GM19351 (cell line): Measurements from ENCODE around the gene POLN.
"Not testable (repeated sequence)": the region's sequence is repeated elsewhere in the genome, so short reads cannot be mapped to it uniquely, and the experiment has no call there.

ENCODE experiments used
- ATAC-seq: cut with Tn5 transposase; IDR thresholded peaks from one replicate; pipeline ENCODE4 v1.9.1; 2021; ENCODE audit warnings: mild to moderate bottlenecking, moderate library complexity; ENCODE audit not compliant: unreplicated experiment

POLN gene

DNA sequence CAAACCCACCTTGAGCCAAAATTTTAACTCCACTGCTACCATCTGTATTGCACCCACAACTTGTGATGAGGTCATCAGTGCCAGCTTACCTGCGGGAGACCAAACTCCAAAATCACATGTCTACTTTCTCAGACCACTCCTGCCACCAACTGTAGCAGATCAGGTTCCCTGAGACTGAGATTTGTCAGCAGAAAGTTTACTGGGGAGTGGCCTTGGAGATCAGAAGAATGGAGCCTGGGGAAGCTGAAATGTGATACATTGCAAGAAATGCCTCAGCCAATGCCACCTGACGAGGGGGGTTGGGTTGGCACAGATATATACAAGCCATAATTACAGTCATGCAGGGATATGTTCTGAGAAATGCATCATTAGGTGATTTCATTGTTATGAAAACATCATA, 19.1 kb downstream of the POLN start:
- ATAC-seq, result no peak

DNA sequence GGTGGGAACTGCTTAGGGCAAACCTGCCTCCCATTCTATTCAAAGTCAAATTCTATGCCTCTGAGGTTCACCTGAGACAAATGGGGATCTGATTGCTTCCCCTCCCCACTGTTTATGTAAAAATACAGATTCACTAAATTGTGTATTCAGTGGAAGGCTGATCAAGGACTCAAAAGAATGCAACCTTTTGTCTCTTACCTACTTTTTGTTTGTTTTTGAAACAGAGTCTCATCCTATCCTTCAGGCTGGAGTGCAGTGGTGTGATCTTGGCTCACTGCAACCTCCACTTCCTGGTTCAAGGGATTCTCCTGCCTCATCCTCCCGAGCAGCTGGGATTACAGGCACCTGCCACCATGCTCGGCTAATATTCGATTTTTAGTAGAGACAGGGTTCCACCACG, 20.5 kb downstream of the POLN start:
- not testable (repeated sequence) for ATAC-seq

DNA sequence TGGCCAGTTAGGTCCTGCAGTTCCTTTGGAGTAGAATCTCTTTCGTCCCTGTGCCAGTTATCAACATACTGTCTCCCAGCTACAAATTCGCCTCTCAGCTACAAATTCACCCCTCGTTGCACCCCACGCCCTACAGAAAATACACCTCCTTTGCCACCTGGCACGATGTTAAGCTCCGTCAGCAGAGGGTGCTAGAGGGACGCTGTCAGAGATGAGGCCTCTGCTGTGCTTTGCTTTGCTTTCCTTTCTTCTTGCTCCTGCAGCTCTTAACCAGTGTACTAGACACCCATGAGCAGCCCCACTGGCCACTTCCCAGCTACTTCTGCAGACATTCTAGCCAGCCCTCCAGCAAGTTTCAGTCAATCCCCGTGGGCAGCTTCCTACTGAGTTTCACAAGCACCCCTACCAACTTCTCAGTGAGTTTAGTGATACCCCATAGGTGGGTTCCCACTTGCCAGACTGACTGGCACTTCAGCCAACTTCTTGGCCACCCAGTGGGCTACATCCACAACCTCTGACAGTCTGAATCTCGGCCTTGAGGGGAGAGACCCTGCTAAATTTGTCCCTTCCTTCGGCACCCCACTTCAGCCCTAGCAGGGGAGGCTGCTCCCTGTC, 21.8 kb downstream of the POLN start:
- ATAC-seq, result peak; percentile 68

DNA sequence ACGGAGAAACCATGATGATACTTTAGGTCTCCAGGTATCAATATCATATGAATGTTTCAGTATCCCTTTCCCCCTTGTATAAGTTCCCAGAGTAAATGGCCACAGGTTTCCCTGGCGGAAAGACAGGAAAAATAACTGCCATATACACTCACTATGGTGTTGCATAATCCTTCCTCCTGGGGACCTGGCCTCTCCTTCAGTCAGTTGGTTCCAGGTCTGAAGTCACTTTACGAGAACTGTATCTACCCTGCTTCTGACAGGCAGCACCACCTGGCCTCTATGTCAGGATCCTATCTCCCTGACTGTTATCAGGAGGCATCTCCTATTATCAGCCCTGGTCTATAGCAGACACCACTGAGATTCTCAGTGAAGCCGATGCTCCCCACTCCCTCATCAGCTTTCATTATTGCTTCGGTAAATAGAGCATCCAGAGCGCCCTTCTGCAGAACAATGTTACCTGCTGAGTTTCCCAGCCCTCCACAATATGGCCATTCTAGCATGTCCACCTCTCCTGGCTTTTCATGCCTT, 22.6 kb downstream of the POLN start:
- ATAC-seq, result no peak

DNA sequence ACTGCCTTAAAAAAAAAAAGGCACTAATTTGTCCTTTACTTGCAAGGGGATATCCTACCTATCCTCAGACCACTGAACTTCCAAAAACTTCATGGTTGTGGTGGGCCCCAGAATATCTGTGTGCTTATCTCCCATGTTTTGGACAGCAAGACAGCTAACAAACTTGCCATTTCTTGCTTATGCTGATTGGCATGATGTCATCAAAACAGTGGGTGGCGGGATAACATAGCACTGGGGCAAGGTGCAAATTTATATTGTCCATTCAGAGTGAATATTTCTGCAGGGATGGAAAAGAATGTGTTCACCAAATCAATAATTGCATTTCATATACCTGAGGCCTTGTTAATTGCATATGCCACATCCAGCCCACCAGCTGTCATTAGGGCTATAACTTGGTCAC, 23.5 kb downstream of the POLN start:
- ATAC-seq, result no peak

DNA sequence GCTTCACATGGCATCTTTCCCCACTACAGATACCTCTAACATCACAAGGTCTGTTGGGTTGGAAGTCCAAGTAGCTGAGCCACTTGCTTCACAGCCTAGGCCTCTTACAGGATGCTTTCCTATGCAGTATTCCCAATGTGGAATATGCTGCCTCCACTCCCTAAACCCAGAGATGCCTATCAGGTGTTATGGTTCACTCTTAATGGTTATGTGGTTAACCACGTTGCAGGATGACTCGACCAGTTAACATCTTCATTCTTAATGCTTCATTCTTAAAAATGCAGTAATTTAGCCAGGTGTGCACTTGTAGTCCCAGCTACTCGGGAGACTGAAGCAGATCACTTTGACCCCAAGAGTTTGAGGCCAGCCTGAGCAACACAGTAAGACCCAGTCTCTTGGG, 24.2 kb downstream of the POLN start:
- no peak for ATAC-seq

DNA sequence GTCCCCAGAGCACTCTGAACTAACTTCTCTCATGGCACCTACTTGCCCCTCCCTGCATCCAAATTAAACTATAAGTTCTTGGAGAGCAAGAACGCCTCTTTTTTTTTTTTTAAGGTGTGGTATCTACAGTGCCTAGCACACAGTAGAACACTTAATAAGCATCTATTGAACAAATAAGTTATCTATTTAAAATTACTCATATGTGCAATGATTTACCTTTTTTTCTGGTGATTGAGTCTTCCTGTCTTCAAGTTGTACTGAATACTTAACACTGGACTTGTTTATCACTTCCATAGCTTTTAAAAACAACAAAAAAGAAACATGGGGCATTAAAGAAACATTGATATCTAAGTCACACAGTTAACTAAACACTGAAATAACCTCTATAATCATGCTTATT, 29.1 kb downstream of the POLN start:
- ATAC-seq, result no peak

DNA sequence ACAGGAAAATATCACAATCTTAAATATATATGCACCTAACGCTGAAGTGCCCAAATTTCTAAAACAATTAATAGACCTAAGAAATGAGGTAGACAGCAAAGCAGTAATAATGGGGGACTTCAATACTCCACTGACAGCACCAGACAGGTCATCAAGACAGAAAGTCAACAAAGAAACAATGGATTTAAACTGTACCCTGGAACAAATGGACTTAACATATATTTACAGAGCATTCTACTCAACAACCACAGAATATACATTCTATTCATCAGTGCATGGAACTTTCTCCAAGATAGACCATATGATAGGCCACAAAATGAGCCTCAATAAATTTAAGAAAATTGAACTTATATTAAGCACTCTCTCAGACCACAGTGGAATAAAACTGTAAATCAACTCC, 39.1 kb downstream of the POLN start:
- not testable (repeated sequence) for ATAC-seq

DNA sequence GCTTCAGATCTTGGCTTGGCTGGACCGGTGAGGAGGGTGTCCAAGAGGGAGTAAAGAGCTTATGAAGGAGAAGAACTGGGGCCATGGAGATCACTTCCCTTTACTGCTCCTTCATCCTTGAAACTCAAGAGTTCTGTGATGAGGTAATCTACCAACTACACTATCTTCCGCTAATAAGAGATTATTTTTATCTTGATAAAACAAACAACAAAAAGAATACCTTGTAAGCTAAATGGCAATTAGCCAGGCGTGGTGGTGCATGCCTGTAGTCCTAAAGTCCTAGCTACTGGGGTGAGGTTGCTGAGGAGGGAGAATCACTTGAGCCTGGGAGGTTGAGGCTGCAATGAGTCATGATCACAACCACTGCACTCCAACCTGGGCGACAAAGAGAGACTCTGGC, 47.4 kb downstream of the POLN start:
- no peak for ATAC-seq

DNA sequence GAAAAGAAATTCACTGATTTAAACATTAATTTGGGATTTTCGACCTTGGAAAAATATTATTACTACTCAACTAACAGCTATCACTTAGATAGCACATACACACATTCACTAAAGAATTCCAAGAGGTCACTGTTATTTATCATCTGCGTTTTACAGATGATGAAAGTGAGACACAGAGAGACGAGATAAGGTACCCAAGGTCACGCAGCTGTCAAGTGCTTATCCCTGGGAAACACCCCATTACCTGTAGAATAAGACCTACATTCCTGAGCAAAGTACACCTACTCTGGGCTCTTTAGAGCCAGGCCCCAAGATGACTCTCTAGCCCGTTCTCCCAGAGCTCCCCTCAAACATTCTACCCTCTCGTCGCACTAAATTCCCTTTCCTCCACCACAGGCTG, 48.6 kb downstream of the POLN start:
- ATAC-seq, result no peak

DNA sequence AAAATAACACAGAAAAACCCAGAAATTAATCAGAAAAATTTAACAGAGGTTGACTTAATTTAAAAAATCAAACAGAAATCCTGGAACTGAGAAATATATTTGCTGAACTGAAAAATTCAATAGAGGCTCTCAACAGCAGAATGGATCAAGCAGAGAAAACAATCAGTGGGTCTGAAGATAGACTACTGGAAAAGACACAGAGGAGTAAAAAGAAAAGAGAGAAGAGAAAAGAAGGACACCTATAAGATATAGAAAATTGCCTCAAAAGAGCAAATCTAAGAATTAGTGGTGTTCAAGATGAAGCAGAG, 55.1 kb downstream of the POLN start:
- no peak for ATAC-seq

DNA sequence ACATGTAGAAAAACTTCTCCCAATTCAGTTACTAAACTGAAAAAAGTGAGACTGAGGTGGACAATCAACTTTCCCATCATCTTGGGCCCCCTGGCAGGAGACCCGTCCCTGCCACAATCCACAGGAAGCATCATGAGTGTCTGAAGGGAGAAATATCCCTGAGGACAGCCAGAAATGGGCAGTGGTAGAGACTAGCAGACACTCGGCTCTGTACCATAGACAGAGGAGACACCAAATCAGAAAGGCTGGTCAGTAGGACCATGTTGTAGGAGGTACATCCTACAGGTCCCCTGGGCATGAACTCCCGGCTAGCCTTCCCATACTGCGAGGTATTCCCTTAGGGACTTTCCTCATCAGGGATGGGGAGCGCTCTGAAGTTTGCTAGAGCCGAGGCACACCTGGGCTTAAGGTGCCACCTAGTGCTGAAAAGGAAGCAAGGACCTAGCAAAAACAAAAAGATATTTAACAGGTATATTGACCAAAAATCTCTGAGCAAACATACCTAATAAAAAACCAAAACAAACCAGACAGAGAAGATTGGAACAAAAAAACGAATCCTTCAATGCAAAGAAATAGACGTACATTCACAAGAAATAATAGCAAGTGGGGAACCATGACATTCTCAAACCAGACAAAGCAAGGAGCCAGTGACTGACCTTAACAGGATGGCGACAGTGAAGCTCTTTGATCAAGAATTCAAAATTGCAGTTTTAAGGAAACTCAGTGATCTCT, 55.6 kb downstream of the POLN start:
- no peak for ATAC-seq

DNA sequence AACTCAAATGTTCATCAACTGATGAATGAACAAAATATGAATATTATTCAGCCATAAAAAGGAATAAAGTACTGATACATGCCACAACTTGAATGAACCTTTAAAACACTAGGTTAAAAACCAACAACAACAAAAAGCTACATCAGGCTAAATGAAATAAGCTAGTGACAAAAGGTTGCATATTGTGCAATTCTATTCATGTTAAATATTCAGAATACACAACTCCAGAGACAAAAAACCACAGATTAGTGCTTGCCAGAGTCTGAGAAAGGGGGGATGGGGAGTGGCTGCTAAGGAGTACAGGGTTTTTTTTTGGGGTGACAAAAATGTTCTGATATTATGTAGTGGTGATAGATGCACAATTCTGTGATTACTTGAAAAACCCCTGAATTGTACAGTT, 58.5 kb downstream of the POLN start:
- no peak for ATAC-seq

DNA sequence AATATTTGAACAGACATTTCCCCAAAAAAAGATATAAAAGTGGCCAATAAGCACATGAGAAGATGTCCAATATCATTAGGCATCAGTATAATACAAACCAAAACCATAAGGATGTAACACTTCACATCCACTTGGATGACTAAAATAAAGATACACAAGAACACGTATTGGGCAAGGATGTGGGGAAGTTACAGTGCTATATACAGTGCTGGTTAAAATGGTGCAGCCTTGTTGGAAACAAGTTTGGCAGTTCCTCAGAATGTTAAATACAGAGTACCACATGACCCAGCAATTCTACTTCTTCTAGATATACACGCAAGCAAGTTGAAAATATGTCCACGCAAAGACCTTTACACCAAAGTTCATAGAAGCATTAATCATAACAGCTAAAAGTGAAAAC, 58.9 kb downstream of the POLN start:
- no peak for ATAC-seq

DNA sequence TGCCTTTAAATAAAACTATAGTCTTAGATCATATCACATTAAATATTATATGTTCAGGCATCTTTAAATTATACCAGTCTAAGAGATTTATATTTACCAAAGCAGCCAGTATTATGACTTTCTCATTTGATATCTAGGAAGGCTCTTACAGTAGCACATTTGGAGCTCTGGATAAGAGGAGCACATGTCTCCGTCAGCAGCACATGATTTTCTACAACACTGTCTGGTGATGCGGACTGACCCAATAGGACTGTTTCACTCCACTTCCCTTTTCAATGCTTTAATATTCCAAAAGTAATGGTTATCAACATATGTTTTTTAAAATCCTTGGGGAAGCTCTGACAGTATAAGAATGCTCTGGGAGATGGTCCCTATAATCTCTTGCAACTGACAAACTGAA, 61.5 kb downstream of the POLN start:
- no peak for ATAC-seq

DNA sequence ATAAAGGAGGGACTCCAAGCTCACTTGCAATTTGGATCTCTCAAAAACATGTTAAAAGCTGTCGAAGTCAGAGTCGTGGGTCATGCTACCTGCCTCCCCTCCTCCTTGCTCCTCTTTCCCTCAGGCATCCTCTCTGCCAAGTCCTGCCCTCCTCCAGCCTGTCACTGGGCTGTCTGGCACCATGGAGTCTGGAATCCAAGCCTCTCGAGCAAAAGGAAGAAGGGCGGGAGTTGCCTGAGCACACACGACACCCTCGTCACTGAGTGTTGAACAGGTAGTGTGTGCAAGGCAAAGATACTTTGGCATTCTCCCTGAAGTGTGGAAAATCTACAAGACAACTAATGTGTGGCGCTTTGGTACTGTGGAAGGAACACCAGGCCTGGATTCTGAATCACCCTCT, 62.2 kb downstream of the POLN start:
- ATAC-seq, result no peak

DNA sequence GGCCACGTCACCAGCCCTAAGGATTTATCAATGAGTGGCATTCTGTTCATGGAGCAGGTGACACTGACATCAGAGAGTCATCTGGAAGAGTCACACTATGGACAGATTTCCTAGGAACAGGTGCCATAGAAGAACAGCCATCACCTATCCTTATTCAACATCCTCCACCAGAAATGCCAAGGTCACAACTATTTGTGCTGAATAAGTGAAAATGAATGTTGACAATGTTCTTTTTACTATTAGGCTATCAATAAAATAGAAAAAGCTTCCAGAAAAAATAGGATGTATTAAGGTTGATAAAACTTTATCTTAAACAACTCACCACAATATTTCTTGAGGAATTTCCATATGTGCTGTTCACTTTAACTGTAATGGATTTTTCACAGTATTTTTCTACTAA, 62.9 kb downstream of the POLN start:
- no peak for ATAC-seq

DNA sequence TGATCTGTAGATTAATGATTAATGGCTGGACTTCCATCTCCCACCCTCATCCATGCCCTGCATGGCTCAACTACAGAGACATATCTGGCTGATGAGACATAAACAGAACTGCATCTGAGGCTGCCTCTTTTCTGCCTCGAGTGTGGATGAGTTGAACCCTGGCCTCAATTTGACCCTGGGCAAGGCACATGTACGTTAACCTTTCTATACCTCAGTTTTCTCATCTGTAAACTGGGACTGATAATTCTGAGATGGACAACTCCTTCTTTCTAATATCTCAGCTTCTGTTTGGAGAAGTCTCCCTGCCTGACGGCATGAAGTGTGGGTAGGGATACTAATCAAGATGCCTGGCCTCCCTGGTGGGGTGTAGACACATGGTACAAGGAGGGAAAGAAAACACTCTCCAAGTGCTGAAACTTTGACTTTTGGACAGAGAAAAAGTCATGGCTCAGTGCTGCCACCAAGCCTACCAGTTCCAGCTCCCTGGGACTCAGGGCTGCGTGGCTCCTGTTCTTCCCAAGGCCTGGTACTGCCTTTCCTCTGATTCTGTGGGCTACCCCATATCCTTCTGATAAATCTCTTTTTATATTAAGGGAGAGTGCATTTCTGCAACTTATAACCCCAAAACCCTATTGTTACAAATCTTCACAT, 64.4 kb downstream of the POLN start:
- ATAC-seq, result no peak

DNA sequence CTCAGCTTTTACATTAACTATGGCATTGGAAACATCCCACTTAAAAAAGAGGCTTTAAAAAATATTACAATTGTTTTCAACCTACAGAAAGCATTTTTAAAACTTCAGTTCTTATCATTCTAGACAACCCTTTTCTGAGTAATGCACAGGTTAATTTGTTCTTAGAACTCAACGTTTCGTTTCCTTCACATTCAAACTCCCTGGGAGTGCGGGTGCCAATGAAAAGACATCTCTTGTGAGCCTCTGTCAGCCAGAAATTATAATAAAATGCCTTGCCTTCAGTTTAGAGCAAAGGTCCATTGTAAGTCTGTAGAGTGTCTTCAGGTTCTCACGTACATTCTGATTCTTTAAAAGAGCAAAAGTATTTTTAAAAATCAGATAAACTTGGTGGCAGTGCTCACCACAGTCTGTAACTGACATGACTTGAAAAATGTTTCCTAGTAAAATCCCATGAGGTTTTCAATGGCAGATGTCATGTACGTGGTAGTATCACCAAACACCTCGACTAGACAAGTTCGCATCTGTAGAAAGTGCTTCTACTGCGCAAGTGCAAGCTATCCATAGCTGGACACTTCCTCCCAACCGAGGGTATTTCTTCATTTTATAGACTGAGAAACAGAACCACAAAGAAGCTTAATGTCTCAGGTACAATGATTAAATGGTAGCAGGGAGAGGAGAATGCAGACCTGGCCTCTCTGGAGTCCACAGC, 65.8 kb downstream of the POLN start:
- no peak for ATAC-seq

DNA sequence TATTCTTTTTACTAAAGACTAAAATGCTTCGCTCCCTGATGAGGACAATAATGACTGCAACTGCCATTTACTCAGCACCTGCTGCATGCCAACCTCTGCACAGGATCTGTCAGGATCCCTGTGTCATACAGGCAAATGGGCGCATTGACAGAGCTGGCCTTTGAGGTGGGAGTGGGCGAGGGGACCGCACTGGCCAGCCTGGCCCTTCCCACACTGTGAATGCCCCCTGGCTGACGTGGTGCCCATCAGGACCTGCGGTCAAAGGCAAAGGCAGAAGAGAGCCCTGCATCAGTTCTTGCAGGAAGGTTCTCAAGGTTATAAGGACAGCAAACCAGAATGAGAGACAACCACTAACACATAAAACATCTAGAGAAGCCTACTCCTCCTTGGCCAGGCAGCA, 67.9 kb downstream of the POLN start:
- ATAC-seq, result no peak

DNA sequence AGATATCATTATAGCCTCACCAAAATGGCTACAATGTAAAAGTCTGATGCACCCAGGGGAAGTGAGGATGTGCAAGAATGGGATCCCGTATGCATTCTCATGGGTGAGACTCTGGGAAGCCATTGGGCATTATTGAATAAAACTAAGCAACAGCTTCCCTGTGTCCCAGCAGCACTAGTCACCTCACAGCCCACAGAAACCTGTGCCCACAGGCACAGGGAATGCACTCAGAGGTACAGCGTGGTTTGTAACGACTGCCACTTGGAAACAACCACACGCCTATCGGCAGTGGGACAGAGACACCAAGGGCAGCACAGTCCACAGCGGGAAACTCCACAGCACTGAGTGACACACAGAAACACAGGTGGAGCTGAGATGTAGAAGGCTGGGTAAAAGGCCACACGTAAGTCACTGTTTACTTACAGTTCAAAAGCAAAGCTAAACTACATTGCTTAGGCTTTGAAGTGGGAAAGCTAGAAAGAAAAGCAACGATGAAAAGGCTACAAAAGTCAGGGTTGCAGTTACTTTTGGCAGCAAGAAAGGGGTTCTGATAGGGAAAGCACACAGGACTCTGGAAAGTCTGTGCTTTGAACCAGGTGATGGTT, 69.2 kb downstream of the POLN start:
- ATAC-seq, result no peak
